Neural cell (in vitro differentiated cells): ENCODE data around the gene CCDC88C. TPM values are rescaled to one million over a fixed set of nuclear protein-coding genes. Genes with fewer than 3 reads are reported as not detected.

ENCODE experiments used
- H2AFZ ChIP-seq: fragments of 200-600, 300-800 bp; sonication (generic), shearing (Covaris generic); 2 replicates; pipeline ENCODE4 v1.6.0; 2014; ENCODE audit warnings: low read depth, mild to moderate bottlenecking, antibody characterized with exemption, low read length, moderate library complexity
- H3F3A ChIP-seq: fragments of 200-600 bp; shearing (Covaris generic); 2 replicates; pipeline ENCODE4 v1.6.1; 2016; ENCODE audit warnings: mild to moderate bottlenecking, moderate library complexity, mixed read lengths, antibody characterized with exemption, low read length; ENCODE audit not compliant: insufficient read depth, poor library complexity, severe bottlenecking
- H3K27ac ChIP-seq: fragments of 200-600, 300-800 bp; sonication (generic), shearing (Covaris generic); 2 replicates; pipeline ENCODE4 v1.5.1; 2014; ENCODE audit warnings: mild to moderate bottlenecking, low read length, moderate library complexity
- H3K27me3 ChIP-seq: fragments of 300-800, 200-600 bp; sonication (generic), shearing (Covaris generic); 2 replicates; pipeline ENCODE4 v1.6.0; 2014; ENCODE audit warnings: mild to moderate bottlenecking, low read depth, low read length, moderate library complexity; ENCODE audit not compliant: insufficient read depth
- H3K36me3 ChIP-seq: fragments of 300-800, 200-600 bp; sonication (generic), shearing (Covaris generic); 2 replicates; pipeline ENCODE4 v1.5.1; 2014; ENCODE audit warnings: mild to moderate bottlenecking, antibody characterized with exemption, low read length, moderate library complexity; ENCODE audit not compliant: insufficient read depth
- H3K4me2 ChIP-seq: fragments of 300-800, 200-600 bp; sonication (generic), shearing (Covaris generic); 2 replicates; pipeline ENCODE4 v1.6.0; 2014; ENCODE audit warnings: mild to moderate bottlenecking, low read length
- H3K4me3 ChIP-seq: fragments of 300-800, 200-600 bp; sonication (generic), shearing (Covaris generic); 2 replicates; pipeline ENCODE4 v1.5.1; 2014; ENCODE audit warnings: mild to moderate bottlenecking, low read length, moderate library complexity
- H3K79me2 ChIP-seq: fragments of 200-600 bp; shearing (Covaris generic); replicated peaks from 2 replicates; pipeline ENCODE4 v1.6.0; 2014; ENCODE audit warnings: mild to moderate bottlenecking, low read length, moderate library complexity; ENCODE audit not compliant: insufficient read depth
- H3K9ac ChIP-seq: fragments of 300-800, 200-600 bp; sonication (generic), shearing (Covaris generic); 2 replicates; pipeline ENCODE4 v1.6.1; 2016; ENCODE audit warnings: mild to moderate bottlenecking, low read length, mixed read lengths
- H3K9me2 ChIP-seq: fragments of 200-600 bp; shearing (Covaris generic); 2 replicates; pipeline ENCODE4 v1.6.1; 2016; ENCODE audit warnings: mild to moderate bottlenecking, low read length, mixed read lengths; ENCODE audit not compliant: insufficient read depth
- H3K9me3 ChIP-seq: fragments of 200-600, 300-800 bp; sonication (generic), shearing (Covaris generic); 2 replicates; pipeline ENCODE4 v1.6.1; 2016; ENCODE audit warnings: mild to moderate bottlenecking, mixed run types, low read length, moderate library complexity, mixed read lengths
- H4K20me1 ChIP-seq: fragments of 200-600 bp; shearing (Covaris generic); 2 replicates; pipeline ENCODE4 v1.6.1; 2016; ENCODE audit warnings: mild to moderate bottlenecking, mixed run types; ENCODE audit not compliant: insufficient read depth
- CTCF ChIP-seq: fragments of 450-650 bp; IDR thresholded peaks from 2 replicates; pipeline ENCODE4 v1.5.1; 2014; ENCODE audit warnings: antibody characterized with exemption, mild to moderate bottlenecking, moderate library complexity; ENCODE audit not compliant: poor library complexity, severe bottlenecking
- EP300 ChIP-seq: fragments of 450-650 bp; conservative IDR thresholded peaks from 2 replicates; pipeline ENCODE4 v1.6.1; 2014; ENCODE audit warnings: antibody characterized with exemption, mild to moderate bottlenecking, moderate library complexity; ENCODE audit not compliant: poor library complexity, severe bottlenecking
- EZH2 ChIP-seq: fragments of 200-600, 300-800 bp; shearing (Covaris generic), sonication (generic); IDR thresholded peaks from 2 replicates; pipeline ENCODE4 v1.6.1; 2014; ENCODE audit warnings: antibody characterized with exemption, low read length, borderline replicate concordance, mild to moderate bottlenecking; ENCODE audit not compliant: insufficient read depth, poor library complexity, severe bottlenecking
- MXI1 ChIP-seq: fragments of 450-650 bp; conservative IDR thresholded peaks from 2 replicates; pipeline ENCODE4 v1.6.1; 2014; ENCODE audit warnings: antibody characterized with exemption, mild to moderate bottlenecking; ENCODE audit not compliant: poor library complexity, severe bottlenecking
- POLR2AphosphoS5 ChIP-seq: IDR thresholded peaks from 2 replicates; pipeline ENCODE4 v1.6.1; 2012
- RAD21 ChIP-seq: fragments of 450-650 bp; conservative IDR thresholded peaks from 2 replicates; pipeline ENCODE4 v1.6.1; 2014; ENCODE audit warnings: antibody characterized with exemption, mild to moderate bottlenecking, moderate library complexity
- REST ChIP-seq: IDR thresholded peaks from 2 replicates; pipeline ENCODE4 v1.6.1; 2012; ENCODE audit warnings: borderline replicate concordance
- SMC3 ChIP-seq: fragments of 450-650 bp; conservative IDR thresholded peaks from 2 replicates; pipeline ENCODE4 v1.6.1; 2014; ENCODE audit warnings: antibody characterized with exemption, mild to moderate bottlenecking, moderate library complexity; ENCODE audit not compliant: poor library complexity
- TAF1 ChIP-seq: IDR thresholded peaks from 2 replicates; pipeline ENCODE4 v1.6.1; 2012; ENCODE audit warnings: low read depth
- polyA plus RNA-seq: library from polyadenylated mRNA; depleted of rRNA; stranded (reverse); fragments of >200 nt; gene quantifications from 2 replicates; pipeline ENCODE4 v1.2.3, GENCODE V29; 2014

Gene CCDC88C
- polyA plus RNA-seq, 1 donor from 2014 or later = 20.1 TPM

- Histone ChIP-seq H3K27ac (peak overlapping the region; percentile 32), H3F3A (no peaks in the 10 kb centered on the region), H3K27me3 (no peaks in the 10 kb centered on the region), H3K4me3 (no peak overlapping the region), H3K9me2 (no peaks in the 10 kb centered on the region), H3K36me3 (no peaks in the 10 kb centered on the region), H3K9me3 (no peaks in the 10 kb centered on the region), H4K20me1 (no peaks in the 10 kb centered on the region), H3K79me2 (peaks cover 22% of the 10 kb centered on the region), H3K4me2 (no peak overlapping the region), H3K9ac (no peak overlapping the region), H2AFZ (no peak overlapping the region)
- TF ChIP-seq POLR2AphosphoS5 = no peak
- no peak for TF ChIP-seq CTCF
- no peak for TF ChIP-seq MXI1
- TF ChIP-seq TAF1 = no peak
- no peak for TF ChIP-seq EP300
These were observed 23.2 kb downstream of the CCDC88C start for GRCh38 chr14:91394105-91395081.

- H3K9me2 ChIP-seq = no peaks in the 10 kb centered on the region
- peaks cover 25% of the 10 kb centered on the region for H3K79me2 ChIP-seq
- no peak overlapping the region for H3K9ac ChIP-seq
- H3K27me3 ChIP-seq = no peaks in the 10 kb centered on the region
- H4K20me1 ChIP-seq = no peaks in the 10 kb centered on the region
- H3F3A ChIP-seq = no peaks in the 10 kb centered on the region
- H3K4me3 ChIP-seq = no peak overlapping the region
- H3K36me3 ChIP-seq = no peaks in the 10 kb centered on the region
- no peaks in the 10 kb centered on the region for H3K9me3 ChIP-seq
- TF ChIP-seq EP300 (no peak), CTCF (no peak), SMC3 (no peak), EZH2 (no peak), TAF1 (no peak), RAD21 (no peak), REST (no peak), POLR2AphosphoS5 (no peak), MXI1 (no peak)
- H3K4me2 ChIP-seq = no peak overlapping the region
- H2AFZ ChIP-seq = no peak overlapping the region
- no peak overlapping the region for H3K27ac ChIP-seq
These were observed 24.9 kb downstream of the CCDC88C start for GRCh38 chr14:91392623-91393303.
